ENCODE data around the gene HTR3C.
"Not testable (repeated sequence)": the region's sequence is repeated elsewhere in the genome, so short reads cannot be mapped to it uniquely, and the experiment has no call there.

The HTR3C gene

DNA sequence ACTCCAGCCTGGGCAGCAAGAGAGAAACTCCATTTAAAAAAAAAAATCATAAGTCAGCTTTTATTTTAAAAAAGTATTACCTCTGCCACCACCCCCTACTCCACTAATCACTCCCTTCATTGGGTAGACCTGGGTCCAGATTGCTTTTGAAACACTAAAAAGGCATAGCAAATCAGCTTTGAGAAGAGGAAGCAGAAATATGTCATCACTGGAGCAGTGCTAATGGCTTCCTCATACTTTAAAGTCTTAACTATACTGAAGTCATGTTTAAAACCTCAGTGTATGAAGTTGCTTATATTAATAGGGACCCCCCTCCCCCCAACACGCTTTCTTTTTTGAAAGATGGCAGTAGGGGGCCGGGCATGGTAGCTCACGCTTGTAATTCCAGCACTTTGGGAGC lies 22.3 kb upstream of the HTR3C start:
- H3K9ac ChIP-seq (ENCODE audit: low read length in 5 of 5), result no peak overlapping the region
- H3K4me1 ChIP-seq (ENCODE audit: control insufficient read depth in 5 of 5, insufficient read depth in 5 of 5, low read length in 5 of 5), result no peaks in the 10 kb centered on the region
- H3K9me3 ChIP-seq (ENCODE audit: control insufficient read depth in 5 of 5, low read length in 5 of 5), result no peaks in the 10 kb centered on the region
- no peak overlapping the region for H3K27ac ChIP-seq (ENCODE audit: low read depth, low read length)
- H3K36me3 ChIP-seq (ENCODE audit: control insufficient read depth in 5 of 5, insufficient read depth in 5 of 5, low read length in 5 of 5), result no peaks in the 10 kb centered on the region
- peaks cover 0 to 5% (median 0%) of the 10 kb centered on the region in 5 donors for H3K27me3 ChIP-seq (ENCODE audit: control insufficient read depth in 5 of 5, insufficient read depth in 4 of 5, low read length in 5 of 5)
- no peak overlapping the region for H3K4me3 ChIP-seq (ENCODE audit: low read depth in 1 of 5, low read length in 5 of 5)

DNA sequence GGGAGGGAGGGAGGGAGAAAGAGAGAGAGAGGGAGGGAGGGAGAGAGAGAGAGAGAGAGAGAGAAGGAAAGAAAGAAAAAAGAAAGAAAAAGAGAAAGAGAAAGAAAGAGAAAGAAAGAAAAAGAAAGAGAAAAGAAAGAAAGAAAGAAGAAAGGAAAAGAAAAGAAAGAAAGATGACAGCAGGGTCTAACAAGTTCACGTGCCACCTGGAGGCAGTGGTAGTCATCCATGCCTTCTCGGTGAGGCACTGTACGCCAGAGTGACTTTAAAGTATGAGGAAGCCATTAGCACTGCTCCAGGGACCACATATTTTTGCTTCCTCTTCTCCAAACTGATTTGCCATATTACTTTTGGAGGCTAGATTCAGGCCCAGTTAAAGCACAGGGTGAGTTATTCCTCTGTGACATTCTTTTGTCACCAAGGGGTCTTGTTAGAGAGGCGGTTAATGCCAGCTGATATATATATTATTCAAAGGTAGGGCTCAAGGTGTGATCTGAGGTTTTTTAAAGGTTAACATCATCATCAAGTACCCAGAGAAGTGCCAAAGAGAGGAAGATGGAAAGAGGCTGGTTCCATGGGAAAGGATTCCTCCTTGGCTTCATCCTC lies 21.6 kb upstream of the HTR3C start, which contains the start of gene HTR3D:
Gene HTR3D (plus strand): TSS at position 556 of the 606 bp plus-strand sequence. CDS start 0 bp downstream, at position 556.
- no peak within 1 kb of the TSS for H3K27ac ChIP-seq (ENCODE audit: low read depth, low read length)
- H3K27me3 ChIP-seq (ENCODE audit: control insufficient read depth in 5 of 5, insufficient read depth in 4 of 5, low read length in 5 of 5), result peaks cover 0 to 5% (median 0%) of the 10 kb centered on the region in 5 donors
- no peaks in the 10 kb centered on the region for H3K4me1 ChIP-seq (ENCODE audit: control insufficient read depth in 5 of 5, insufficient read depth in 5 of 5, low read length in 5 of 5)
- H3K9me3 ChIP-seq (ENCODE audit: control insufficient read depth in 5 of 5, low read length in 5 of 5), result no peaks in the 10 kb centered on the region
- H3K4me3 ChIP-seq (ENCODE audit: low read depth in 1 of 5, low read length in 5 of 5), result no peak within 1 kb of the TSS
- no peak within 1 kb of the TSS for H3K9ac ChIP-seq (ENCODE audit: low read length in 5 of 5)
- H3K36me3 ChIP-seq (ENCODE audit: control insufficient read depth in 5 of 5, insufficient read depth in 5 of 5, low read length in 5 of 5), result no peaks in the 10 kb centered on the region

DNA sequence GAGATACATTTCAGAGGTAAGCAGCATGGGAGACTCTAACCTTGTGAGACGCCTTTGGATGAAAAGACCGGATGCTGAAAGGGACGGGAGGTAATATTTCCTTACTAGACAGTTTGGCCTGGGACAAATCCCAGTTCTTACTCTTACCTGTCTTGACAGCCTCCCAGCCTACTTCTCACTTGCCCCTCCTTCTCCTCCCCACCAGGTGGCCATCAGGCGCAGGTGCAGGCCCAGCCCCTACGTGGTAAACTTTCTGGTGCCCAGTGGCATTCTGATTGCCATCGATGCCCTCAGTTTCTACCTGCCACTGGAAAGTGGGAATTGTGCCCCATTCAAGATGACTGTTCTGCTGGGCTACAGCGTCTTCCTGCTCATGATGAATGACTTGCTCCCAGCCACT lies 15.0 kb upstream of the HTR3C start:
- Histone ChIP-seq H3K4me3 (ENCODE audit: low read depth in 1 of 5, low read length in 5 of 5) (no peak overlapping the region), H3K9me3 (ENCODE audit: control insufficient read depth in 5 of 5, low read length in 5 of 5) (no peaks in the 10 kb centered on the region), H3K4me1 (ENCODE audit: control insufficient read depth in 5 of 5, insufficient read depth in 5 of 5, low read length in 5 of 5) (no peaks in the 10 kb centered on the region), H3K9ac (ENCODE audit: low read length in 5 of 5) (no peak overlapping the region), H3K27me3 (ENCODE audit: control insufficient read depth in 5 of 5, insufficient read depth in 4 of 5, low read length in 5 of 5) (no peaks in the 10 kb centered on the region), H3K27ac (ENCODE audit: low read depth, low read length) (no peak overlapping the region), H3K36me3 (ENCODE audit: control insufficient read depth in 5 of 5, insufficient read depth in 5 of 5, low read length in 5 of 5) (no peaks in the 10 kb centered on the region)

DNA sequence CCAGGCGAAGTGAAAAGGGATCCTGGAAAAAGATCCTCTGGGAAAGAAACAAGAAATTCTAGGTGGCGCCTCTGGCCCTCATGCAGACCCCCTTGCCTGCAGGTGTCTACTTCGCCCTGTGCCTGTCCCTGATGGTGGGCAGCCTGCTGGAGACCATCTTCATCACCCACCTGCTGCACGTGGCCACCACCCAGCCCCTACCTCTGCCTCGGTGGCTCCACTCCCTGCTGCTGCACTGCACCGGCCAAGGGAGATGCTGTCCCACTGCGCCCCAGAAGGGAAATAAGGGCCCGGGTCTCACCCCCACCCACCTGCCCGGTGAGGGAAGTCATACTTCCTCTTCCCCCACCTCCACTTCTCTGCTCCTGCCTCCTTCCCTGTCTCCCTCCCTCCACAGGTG lies 14.5 kb upstream of the HTR3C start:
- not testable (repeated sequence) for H3K27ac ChIP-seq (ENCODE audit: low read depth, low read length); H3K4me1 ChIP-seq (ENCODE audit: control insufficient read depth in 5 of 5, insufficient read depth in 5 of 5, low read length in 5 of 5); H3K9ac ChIP-seq (ENCODE audit: low read length in 5 of 5); H3K27me3 ChIP-seq (ENCODE audit: control insufficient read depth in 5 of 5, insufficient read depth in 4 of 5, low read length in 5 of 5); H3K36me3 ChIP-seq (ENCODE audit: control insufficient read depth in 5 of 5, insufficient read depth in 5 of 5, low read length in 5 of 5); H3K9me3 ChIP-seq (ENCODE audit: control insufficient read depth in 5 of 5, low read length in 5 of 5); H3K4me3 ChIP-seq (ENCODE audit: low read depth in 1 of 5, low read length in 5 of 5)

DNA sequence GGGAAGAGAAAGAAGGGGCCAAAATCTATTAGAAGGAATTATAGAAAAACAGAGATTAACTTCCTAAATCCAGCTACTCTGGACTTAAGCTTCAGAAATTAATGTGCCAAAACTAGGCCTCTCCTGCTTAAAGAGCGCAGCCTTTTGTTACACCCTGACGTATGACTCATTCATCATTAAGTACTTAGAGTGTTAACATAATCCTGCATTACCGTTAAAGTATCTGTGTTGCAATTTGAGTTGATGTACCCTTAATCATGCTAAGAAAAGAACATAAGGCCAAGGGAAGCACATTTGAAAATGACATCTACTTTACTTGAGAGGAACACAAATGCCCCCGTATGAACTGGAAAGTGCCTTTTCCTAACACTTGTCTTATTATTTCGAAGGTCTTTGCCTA lies 13.4 kb upstream of the HTR3C start:
- H3K27me3 ChIP-seq (ENCODE audit: control insufficient read depth in 5 of 5, insufficient read depth in 4 of 5, low read length in 5 of 5), result no peaks in the 10 kb centered on the region
- H3K36me3 ChIP-seq (ENCODE audit: control insufficient read depth in 5 of 5, insufficient read depth in 5 of 5, low read length in 5 of 5), result no peaks in the 10 kb centered on the region
- H3K9me3 ChIP-seq (ENCODE audit: control insufficient read depth in 5 of 5, low read length in 5 of 5), result no peaks in the 10 kb centered on the region
- H3K4me1 ChIP-seq (ENCODE audit: control insufficient read depth in 5 of 5, insufficient read depth in 5 of 5, low read length in 5 of 5), result no peaks in the 10 kb centered on the region
- no peak overlapping the region for H3K9ac ChIP-seq (ENCODE audit: low read length in 5 of 5)
- H3K27ac ChIP-seq (ENCODE audit: low read depth, low read length), result no peak overlapping the region
- no peak overlapping the region for H3K4me3 ChIP-seq (ENCODE audit: low read depth in 1 of 5, low read length in 5 of 5)

DNA sequence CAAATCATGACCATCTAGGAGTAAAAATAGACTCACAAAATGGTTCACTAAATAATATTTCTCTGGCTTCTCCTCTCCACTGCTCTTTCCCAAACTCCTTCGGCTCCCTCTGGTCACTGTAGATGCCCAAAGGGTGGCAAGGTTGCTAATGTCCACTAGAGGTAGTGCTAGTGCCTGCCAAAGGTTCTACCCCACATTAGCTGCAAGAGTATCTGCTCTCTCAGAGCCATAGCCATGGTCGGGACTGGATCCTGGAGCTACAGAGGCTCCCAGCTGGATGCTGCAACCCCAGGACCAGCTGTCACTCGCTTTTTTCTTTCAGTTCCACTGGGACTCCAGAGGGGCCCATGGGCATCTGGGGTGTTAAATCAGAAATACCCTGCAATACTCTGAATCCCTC lies 12.8 kb upstream of the HTR3C start:
- H3K27ac ChIP-seq (ENCODE audit: low read depth, low read length), result no peak overlapping the region
- no peaks in the 10 kb centered on the region for H3K9me3 ChIP-seq (ENCODE audit: control insufficient read depth in 5 of 5, low read length in 5 of 5)
- no peaks in the 10 kb centered on the region for H3K4me1 ChIP-seq (ENCODE audit: control insufficient read depth in 5 of 5, insufficient read depth in 5 of 5, low read length in 5 of 5)

DNA sequence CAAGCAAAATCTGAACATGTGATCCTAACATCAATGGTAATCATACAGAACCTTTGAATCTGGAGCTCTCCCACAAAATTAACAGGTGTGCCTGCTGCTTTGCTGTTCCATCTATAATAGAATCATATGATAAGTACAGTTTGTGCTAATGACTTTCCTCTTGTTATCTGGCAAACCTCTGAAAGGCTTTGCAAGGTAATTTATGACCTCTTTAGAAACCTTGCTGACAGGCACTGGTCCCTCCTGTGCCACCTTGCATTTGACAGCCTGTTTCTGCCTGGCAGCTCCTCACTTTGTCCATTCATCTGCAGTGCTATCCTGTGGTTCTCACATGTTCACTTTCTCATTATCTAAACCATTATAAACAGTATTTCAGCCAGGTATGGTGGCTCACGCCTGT lies 10.2 kb upstream of the HTR3C start:
- H3K36me3 ChIP-seq (ENCODE audit: control insufficient read depth in 5 of 5, insufficient read depth in 5 of 5, low read length in 5 of 5), result no peaks in the 10 kb centered on the region
- no peaks in the 10 kb centered on the region for H3K9me3 ChIP-seq (ENCODE audit: control insufficient read depth in 5 of 5, low read length in 5 of 5)
- H3K4me1 ChIP-seq (ENCODE audit: control insufficient read depth in 5 of 5, insufficient read depth in 5 of 5, low read length in 5 of 5), result no peaks in the 10 kb centered on the region
- no peaks in the 10 kb centered on the region for H3K27me3 ChIP-seq (ENCODE audit: control insufficient read depth in 5 of 5, insufficient read depth in 4 of 5, low read length in 5 of 5)
- H3K4me3 ChIP-seq (ENCODE audit: low read depth in 1 of 5, low read length in 5 of 5), result no peak overlapping the region
- H3K9ac ChIP-seq (ENCODE audit: low read length in 5 of 5), result no peak overlapping the region
- H3K27ac ChIP-seq (ENCODE audit: low read depth, low read length), result no peak overlapping the region

More for the DNA sequence above, 12.8 kb upstream of the HTR3C start:
- Histone ChIP-seq H3K27me3 (ENCODE audit: control insufficient read depth in 5 of 5, insufficient read depth in 4 of 5, low read length in 5 of 5) (no peaks in the 10 kb centered on the region), H3K36me3 (ENCODE audit: control insufficient read depth in 5 of 5, insufficient read depth in 5 of 5, low read length in 5 of 5) (no peaks in the 10 kb centered on the region), H3K9ac (ENCODE audit: low read length in 5 of 5) (no peak overlapping the region), H3K4me3 (ENCODE audit: low read depth in 1 of 5, low read length in 5 of 5) (no peak overlapping the region)

DNA sequence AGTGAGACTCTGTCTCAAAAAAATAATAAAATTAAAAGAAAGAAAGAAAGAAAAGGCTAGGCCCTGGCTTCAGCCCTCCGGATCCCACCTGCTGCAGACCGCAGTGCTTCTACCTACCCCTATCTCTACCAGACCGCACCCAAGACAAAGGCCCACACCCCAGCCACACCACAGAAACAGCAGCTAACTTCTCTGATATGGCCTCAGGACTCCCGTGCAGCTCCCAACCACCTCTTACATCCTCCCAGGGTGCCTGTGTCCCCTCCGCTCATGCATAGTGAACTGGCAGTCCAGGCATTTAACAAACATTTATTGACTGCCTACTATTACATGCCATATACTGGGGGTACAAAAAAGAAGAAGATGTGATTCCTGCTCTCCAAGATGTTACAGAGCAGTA lies 6.9 kb upstream of the HTR3C start:
- Histone ChIP-seq H3K9ac (ENCODE audit: low read length in 5 of 5) (no peak overlapping the region), H3K36me3 (ENCODE audit: control insufficient read depth in 5 of 5, insufficient read depth in 5 of 5, low read length in 5 of 5) (no peaks in the 10 kb centered on the region), H3K4me1 (ENCODE audit: control insufficient read depth in 5 of 5, insufficient read depth in 5 of 5, low read length in 5 of 5) (no peaks in the 10 kb centered on the region), H3K4me3 (ENCODE audit: low read depth in 1 of 5, low read length in 5 of 5) (no peak overlapping the region), H3K9me3 (ENCODE audit: control insufficient read depth in 5 of 5, low read length in 5 of 5) (no peaks in the 10 kb centered on the region), H3K27ac (ENCODE audit: low read depth, low read length) (no peak overlapping the region), H3K27me3 (ENCODE audit: control insufficient read depth in 5 of 5, insufficient read depth in 4 of 5, low read length in 5 of 5) (no peaks in the 10 kb centered on the region)

DNA sequence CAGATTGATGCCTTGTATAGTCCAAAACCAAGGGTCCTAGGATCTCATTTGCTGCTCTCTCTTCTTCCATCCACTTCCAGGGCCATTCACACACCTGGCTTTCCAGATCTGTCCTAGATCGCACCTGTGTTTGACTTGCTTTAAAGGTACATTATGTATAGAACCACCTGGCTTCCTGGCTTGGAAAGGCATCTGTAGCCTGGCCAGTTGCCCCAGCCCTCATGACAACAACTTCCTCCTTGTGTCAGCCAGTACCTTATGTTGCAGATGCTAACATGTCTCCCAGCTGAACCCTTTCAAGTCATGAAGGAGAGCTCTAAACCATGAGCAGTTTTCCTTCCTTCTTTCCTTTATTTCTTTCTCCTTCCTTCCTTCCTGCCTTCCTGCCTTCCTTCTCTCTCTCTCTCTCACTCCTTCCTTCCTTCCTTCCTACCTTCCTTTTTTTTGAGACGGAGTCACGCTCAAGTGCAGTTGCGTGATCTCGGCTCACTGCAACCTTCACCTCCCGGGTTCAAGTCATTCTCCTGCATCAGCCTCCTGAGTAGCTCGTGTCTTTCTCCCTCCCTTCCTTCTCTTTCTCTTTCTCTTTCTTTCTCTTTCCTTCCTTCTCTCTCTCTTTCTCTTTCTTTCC lies 2.5 kb upstream of the HTR3C start:
- H3K9me3 ChIP-seq (ENCODE audit: control insufficient read depth in 5 of 5, low read length in 5 of 5), result no peaks in the 10 kb centered on the region
- peaks cover 0 to 4% (median 0%) of the 10 kb centered on the region in 5 donors for H3K27me3 ChIP-seq (ENCODE audit: control insufficient read depth in 5 of 5, insufficient read depth in 4 of 5, low read length in 5 of 5)
- no peak overlapping the region for H3K27ac ChIP-seq (ENCODE audit: low read depth, low read length)
- H3K9ac ChIP-seq (ENCODE audit: low read length in 5 of 5), result no peak overlapping the region
- H3K4me1 ChIP-seq (ENCODE audit: control insufficient read depth in 5 of 5, insufficient read depth in 5 of 5, low read length in 5 of 5), result no peaks in the 10 kb centered on the region
- no peak overlapping the region for H3K4me3 ChIP-seq (ENCODE audit: low read depth in 1 of 5, low read length in 5 of 5)
- no peaks in the 10 kb centered on the region for H3K36me3 ChIP-seq (ENCODE audit: control insufficient read depth in 5 of 5, insufficient read depth in 5 of 5, low read length in 5 of 5)

DNA sequence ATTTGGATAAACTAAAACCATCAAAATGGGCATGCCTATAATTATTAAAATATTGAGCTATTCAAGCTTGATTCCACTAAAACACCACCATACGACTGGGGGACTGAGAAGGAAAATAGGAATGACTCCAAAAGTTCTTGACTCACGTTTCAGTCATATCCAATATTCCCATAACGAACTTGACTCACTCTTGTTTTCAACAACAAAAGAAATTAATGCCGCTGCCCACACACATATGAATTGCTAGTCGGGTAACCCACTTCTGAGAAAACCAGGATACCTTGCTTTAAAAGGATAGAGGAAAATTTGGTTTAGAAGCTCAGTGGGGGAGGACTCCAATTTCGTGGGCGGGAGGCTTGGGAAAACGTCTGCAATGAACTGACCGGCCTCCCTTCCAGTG lies 5.2 kb downstream of the HTR3C start:
- Histone ChIP-seq H3K9ac (ENCODE audit: low read length in 5 of 5) (no peak overlapping the region), H3K9me3 (ENCODE audit: control insufficient read depth in 5 of 5, low read length in 5 of 5) (no peaks in the 10 kb centered on the region), H3K4me3 (ENCODE audit: low read depth in 1 of 5, low read length in 5 of 5) (no peak overlapping the region), H3K27me3 (ENCODE audit: control insufficient read depth in 5 of 5, insufficient read depth in 4 of 5, low read length in 5 of 5) (peaks cover 0 to 4% (median 0%) of the 10 kb centered on the region in 5 donors), H3K36me3 (ENCODE audit: control insufficient read depth in 5 of 5, insufficient read depth in 5 of 5, low read length in 5 of 5) (no peaks in the 10 kb centered on the region), H3K27ac (ENCODE audit: low read depth, low read length) (no peak overlapping the region), H3K4me1 (ENCODE audit: control insufficient read depth in 5 of 5, insufficient read depth in 5 of 5, low read length in 5 of 5) (no peaks in the 10 kb centered on the region)
